Body of pancreas (tissue), 4 donors: ENCODE data around the gene BABAM2. TPM values are rescaled to one million over a fixed set of nuclear protein-coding genes. Genes with fewer than 3 reads are reported as not detected.

ENCODE experiments used
- ATAC-seq: fragments of 150-250 bp; one replicate; pipeline ENCODE4 v1.9.1; 2016
- DNase-seq, 4 donors: peaks; one replicate each; pipeline ENCODE4 v3.0.0-alpha.2; 2019
- H3K27ac ChIP-seq, 4 donors: fragments of 200-600 bp; sonication (generic); 1 replicate in 3 of 4; 2 replicates in 1 of 4; pipeline versions ENCODE4 v1.5.1 to v1.6.1; 2016 to 2019; ENCODE audit warnings: mild to moderate bottlenecking in 1 of 4, mixed read lengths in 1 of 4, moderate library complexity in 1 of 4
- H3K27me3 ChIP-seq, 2 donors: fragments of 200-600 bp; sonication (generic); one replicate each; pipeline ENCODE4 v1.6.0; 2016; ENCODE audit warnings: mild to moderate bottlenecking in 1 of 2
- H3K36me3 ChIP-seq, 2 donors: fragments of 200-600 bp; sonication (generic); replicated peaks in 1 of 2; 2 replicates each; pipeline ENCODE4 v1.5.1; 2016; ENCODE audit warnings: low read depth in 2 of 2; ENCODE audit not compliant: insufficient read depth in 1 of 2
- H3K4me1 ChIP-seq: fragments of 200-600 bp; sonication (generic); one replicate; pipeline ENCODE4 v1.6.0; 2016
- H3K4me3 ChIP-seq, 2 donors: fragments of 200-600 bp; sonication (generic); 1 replicate in 1 of 2; 2 replicates in 1 of 2; pipeline ENCODE4 v1.5.1; 2016 to 2019
- H3K9me3 ChIP-seq, 3 donors: fragments of 200-600 bp; sonication (generic); 1 replicate in 2 of 3; 2 replicates in 1 of 3; pipeline ENCODE4 v1.5.1; 2016
- POLR2A ChIP-seq, 3 donors: fragments of 450-650 bp; IDR thresholded peaks; one replicate each; pipeline ENCODE4 v1.6.1; 2016; ENCODE audit warnings: antibody characterized with exemption in 3 of 3, mild to moderate bottlenecking in 2 of 3
- WGBS, 2 donors: methylation state at CpG; one replicate each; pipeline ENCODE4 v1.1.5; 2017; 5-methylcytosine and 5-hydroxymethylcytosine counted together
- intact Hi-C: fragments of 100-400 bp; cut with DNase I; formaldehyde crosslinking; loops from one replicate; pipeline ENCODE4 v1.15.1; 2023
- total RNA-seq, 2 donors: library from RNA; depleted of rRNA; stranded (reverse); fragments of >200 nt; gene quantifications; one replicate each; pipeline ENCODE4 v1.1.0, GENCODE V29; 2016
- TF ChIP-seq, protein P1 (sequence below), 7 experiments: fragments of 450-650 bp in 4 of 7; fragments of 200-600 bp in 3 of 7; sonication (generic) in 3 of 7; IDR thresholded peaks; one replicate each; pipeline ENCODE4 v1.5.1; 2016 to 2019; ENCODE audit warnings: antibody characterized with exemption in 7 of 7

The BABAM2 gene
- total RNA-seq, 2 donors from 2014 or later, result 20.5 to 22.4 TPM

DNA sequence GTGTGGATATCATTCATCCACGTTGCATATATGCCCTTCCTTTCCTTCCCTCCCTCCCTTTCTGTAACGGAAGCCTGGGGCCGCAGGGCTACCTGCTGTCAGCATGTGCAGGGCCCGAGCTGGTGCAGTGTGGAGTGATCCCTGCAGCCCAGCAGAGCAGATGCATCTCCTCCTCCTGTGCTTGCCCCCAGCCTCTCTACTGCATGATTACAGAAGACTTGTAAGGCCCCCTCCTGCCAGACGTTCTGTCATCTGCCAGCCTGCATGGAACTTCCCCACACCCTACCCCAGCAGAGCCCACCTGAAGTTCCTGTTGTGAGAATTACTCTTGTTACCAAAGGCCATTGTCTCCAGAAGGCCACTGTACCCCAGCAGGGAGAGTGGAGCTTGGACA lies 434.6 kb downstream of the BABAM2 start:
- no peak overlapping the region for H3K4me3 ChIP-seq
- no peaks in the 10 kb centered on the region for H3K9me3 ChIP-seq
- intact Hi-C loops, result no loop called here
- ATAC-seq, result no peak
- TF ChIP-seq, protein P1, sequence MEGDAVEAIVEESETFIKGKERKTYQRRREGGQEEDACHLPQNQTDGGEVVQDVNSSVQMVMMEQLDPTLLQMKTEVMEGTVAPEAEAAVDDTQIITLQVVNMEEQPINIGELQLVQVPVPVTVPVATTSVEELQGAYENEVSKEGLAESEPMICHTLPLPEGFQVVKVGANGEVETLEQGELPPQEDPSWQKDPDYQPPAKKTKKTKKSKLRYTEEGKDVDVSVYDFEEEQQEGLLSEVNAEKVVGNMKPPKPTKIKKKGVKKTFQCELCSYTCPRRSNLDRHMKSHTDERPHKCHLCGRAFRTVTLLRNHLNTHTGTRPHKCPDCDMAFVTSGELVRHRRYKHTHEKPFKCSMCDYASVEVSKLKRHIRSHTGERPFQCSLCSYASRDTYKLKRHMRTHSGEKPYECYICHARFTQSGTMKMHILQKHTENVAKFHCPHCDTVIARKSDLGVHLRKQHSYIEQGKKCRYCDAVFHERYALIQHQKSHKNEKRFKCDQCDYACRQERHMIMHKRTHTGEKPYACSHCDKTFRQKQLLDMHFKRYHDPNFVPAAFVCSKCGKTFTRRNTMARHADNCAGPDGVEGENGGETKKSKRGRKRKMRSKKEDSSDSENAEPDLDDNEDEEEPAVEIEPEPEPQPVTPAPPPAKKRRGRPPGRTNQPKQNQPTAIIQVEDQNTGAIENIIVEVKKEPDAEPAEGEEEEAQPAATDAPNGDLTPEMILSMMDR (IDR thresholded peaks at IDR 0.05), result no peak
- no peaks in the 10 kb centered on the region for H3K36me3 ChIP-seq
- no peaks in the 10 kb centered on the region for H3K27me3 ChIP-seq
- peaks cover 5% of the 10 kb centered on the region for H3K4me1 ChIP-seq
- no peak overlapping the region for H3K27ac ChIP-seq
- DNase-seq, result no peak
- WGBS, 2 donors, result 66 to 83% methylated on average over 5 of the region's 5 CpGs

DNA sequence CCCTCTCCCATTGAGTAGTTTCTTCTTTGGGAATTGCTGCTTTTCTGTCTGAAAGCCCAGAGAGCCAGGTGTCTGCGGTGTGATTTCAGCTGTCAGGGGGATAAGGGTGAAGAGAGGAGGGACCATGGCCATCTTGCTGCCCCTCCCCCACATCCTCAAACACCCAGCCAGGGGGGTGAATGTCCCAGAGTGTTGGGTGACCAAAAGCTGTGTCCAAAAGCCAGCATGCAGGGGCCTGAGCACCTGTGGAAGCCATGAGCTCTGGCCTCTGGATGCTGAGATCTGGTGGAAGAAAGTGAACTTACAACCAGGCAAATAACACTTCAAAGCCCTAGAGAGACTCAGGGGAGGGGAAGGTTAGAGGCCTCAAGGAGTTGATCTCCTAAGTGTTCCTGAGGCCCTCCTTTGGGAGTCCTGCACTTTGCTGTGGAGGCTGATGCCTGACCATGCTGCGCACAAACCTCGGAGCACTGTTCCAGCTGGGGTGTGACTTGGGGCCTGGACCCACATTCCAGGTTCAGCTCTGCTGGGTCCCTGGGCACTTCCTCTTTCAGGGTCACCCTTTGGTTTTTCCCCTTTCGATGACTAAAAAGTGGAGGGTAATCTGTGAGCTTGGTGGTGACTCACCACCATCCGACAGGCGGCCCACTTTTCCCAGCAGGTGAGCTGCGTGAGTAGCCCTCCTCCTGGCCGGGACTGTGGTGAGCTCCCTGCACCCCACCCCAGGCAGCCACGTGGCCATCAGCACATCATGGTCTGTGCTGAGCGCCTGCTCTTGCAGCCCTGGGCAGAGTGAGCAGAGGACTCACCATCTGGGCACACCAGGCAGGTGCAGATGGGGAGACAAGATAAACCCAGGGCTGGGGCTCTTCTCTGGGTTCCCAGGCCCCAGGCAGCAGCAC lies 435.3 kb downstream of the BABAM2 start:
- no peak overlapping the region for H3K27ac ChIP-seq
- no peak overlapping the region for H3K4me3 ChIP-seq
- no peak for TF ChIP-seq POLR2A (IDR thresholded peaks at IDR 0.05)
- TF ChIP-seq, protein P1 (IDR thresholded peaks at IDR 0.05), result no peak
- H3K27me3 ChIP-seq, result no peaks in the 10 kb centered on the region
- 78 to 91% methylated on average over 9 to 10 of the region's 10 CpGs for WGBS, 2 donors
- intact Hi-C loops, result no loop called here
- H3K9me3 ChIP-seq, result no peaks in the 10 kb centered on the region
- DNase-seq, result no peak
- ATAC-seq, result no peak
- no peaks in the 10 kb centered on the region for H3K36me3 ChIP-seq
- peaks cover 5% of the 10 kb centered on the region for H3K4me1 ChIP-seq

DNA sequence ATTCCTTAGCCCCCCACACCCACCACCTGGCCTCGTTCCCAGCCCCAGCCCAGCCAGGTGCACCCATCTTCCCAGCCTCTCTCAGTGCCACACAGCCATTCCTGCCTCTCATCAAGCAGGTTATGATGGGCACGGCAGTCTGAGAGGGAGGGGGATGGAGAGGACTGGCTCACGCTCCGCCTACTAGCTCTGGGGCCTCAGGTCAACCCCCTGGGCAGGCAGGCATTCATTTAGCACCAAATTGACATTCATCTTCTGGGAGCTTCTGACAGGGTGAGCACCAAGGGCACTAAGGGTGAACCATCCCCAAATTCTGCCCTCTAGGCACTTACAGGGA lies 435.9 kb downstream of the BABAM2 start:
- no peak for TF ChIP-seq POLR2A (IDR thresholded peaks at IDR 0.05)
- TF ChIP-seq, protein P1 (IDR thresholded peaks at IDR 0.05), result no peak
- no peak for ATAC-seq
- DNase-seq, result no peak
- no peak overlapping the region for H3K4me3 ChIP-seq
- no peak overlapping the region for H3K27ac ChIP-seq
- no peaks in the 10 kb centered on the region for H3K36me3 ChIP-seq
- no peaks in the 10 kb centered on the region for H3K27me3 ChIP-seq
- H3K4me1 ChIP-seq, result peaks cover 1% of the 10 kb centered on the region
- intact Hi-C loops, result no loop called here
- H3K9me3 ChIP-seq, result no peaks in the 10 kb centered on the region
- WGBS, 2 donors, result 85 to 96% methylated on average over 4 of the region's 4 CpGs

DNA sequence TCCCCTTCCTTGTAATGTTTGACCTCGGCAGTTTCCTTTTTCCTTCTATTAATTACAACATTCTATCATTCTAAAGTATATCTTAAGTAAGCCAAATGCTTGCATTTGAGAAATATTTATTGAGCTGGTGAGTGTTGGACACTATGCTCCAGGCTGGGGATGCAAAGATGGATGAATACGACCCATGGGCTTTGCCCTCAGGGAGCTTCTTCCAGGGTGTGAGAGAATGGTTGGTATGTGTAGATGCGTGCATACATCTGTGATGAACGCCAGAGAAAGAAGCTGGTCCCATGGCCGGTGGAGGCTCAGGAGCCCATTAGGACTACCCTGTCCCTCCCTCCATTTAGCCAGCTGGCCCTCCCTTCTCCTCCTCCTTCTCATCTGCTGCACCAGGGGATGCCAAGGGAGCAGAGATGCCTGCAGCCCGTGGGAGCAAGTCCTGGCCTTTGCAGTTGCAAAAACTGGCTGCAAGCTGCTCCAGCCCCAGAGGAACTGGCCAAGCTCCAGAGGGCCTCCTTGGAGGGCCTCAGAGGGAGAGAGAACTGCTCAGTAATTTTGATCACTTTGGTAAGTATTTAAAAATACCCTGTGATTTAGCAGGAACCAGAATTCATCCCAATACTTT lies 436.5 kb downstream of the BABAM2 start:
- no peak for DNase-seq
- Histone ChIP-seq H3K27me3 (no peaks in the 10 kb centered on the region), H3K36me3 (no peaks in the 10 kb centered on the region), H3K27ac (no peak overlapping the region), H3K9me3 (no peaks in the 10 kb centered on the region), H3K4me3 (no peak overlapping the region), H3K4me1 (no peaks in the 10 kb centered on the region)
- TF ChIP-seq, protein P1 (IDR thresholded peaks at IDR 0.05), result no peak
- no peak for TF ChIP-seq POLR2A (IDR thresholded peaks at IDR 0.05)
- no peak for ATAC-seq
- WGBS, 2 donors, result 87 to 96% methylated on average over 5 to 6 of the region's 6 CpGs
- intact Hi-C loops, result no loop called here
